Bone marrow (tissue), 2 donors: ENCODE data around the gene CELF5.

Experiments
- DNase-seq, 2 donors: peaks; one replicate each; lab custom pipeline; 2025; lab: John Stamatoyannopoulos, UW

The CELF5 gene

GRCh38 chr19:3224346-3225168 is at the start of gene CELF5:
Gene CELF5 (plus strand): TSS chr19:3224661. CDS start chr19:3224740, 79 bp downstream.
- peak in 1 of 2 donors; percentile 5 for DNase-seq

GRCh38 chr19:3175781-3176714 is 48.4 kb upstream of the CELF5 start:
- DNase-seq: no peak

GRCh38 chr19:3176715-3177501 is 47.6 kb upstream of the CELF5 start:
- DNase-seq: peak; percentile 33 to 57

GRCh38 chr19:3178377-3178972 is 46.0 kb upstream of the CELF5 start, which contains the start of gene S1PR4:
Gene S1PR4 (plus strand): TSS chr19:3178769. CDS start chr19:3178793, 24 bp downstream.
- peak; percentile 69 to 71 for DNase-seq

- DNase-seq: peak in 1 of 2 donors; percentile 70
Observed at GRCh38 chr19:3178973-3179738, 45.3 kb upstream of the CELF5 start.

- DNase-seq: no peak
Observed at GRCh38 chr19:3179739-3180293, 44.6 kb upstream of the CELF5 start.

- DNase-seq: no peak
Observed at GRCh38 chr19:3183721-3184641, 40.5 kb upstream of the CELF5 start.

- peak in 1 of 2 donors; percentile 69 for DNase-seq
Observed at GRCh38 chr19:3184847-3185460, 39.5 kb upstream of the CELF5 start.

GRCh38 chr19:3185461-3186159 is 38.9 kb upstream of the CELF5 start, which contains the start of gene NCLN:
Gene NCLN (plus strand): TSS chr19:3185930. CDS start chr19:3186031, 101 bp downstream.
- DNase-seq: peak; percentile 87 to 96

GRCh38 chr19:3186160-3186688 is 38.2 kb upstream of the CELF5 start:
- no peak for DNase-seq

- no peak for DNase-seq
Observed at GRCh38 chr19:3186891-3187661, 37.4 kb upstream of the CELF5 start.

- DNase-seq: no peak
Observed at GRCh38 chr19:3187662-3188511, 36.6 kb upstream of the CELF5 start.

GRCh38 chr19:3188627-3189596 is 35.5 kb upstream of the CELF5 start:
- no peak for DNase-seq

- DNase-seq: no peak
Observed at GRCh38 chr19:3189702-3190469, 34.6 kb upstream of the CELF5 start.
